MCF 10A (cell line): ENCODE data around the gene CHRNE. TPM values are rescaled to one million over a fixed set of nuclear protein-coding genes. Genes with fewer than 3 reads are reported as not detected.

Experiments
- BruUV-seq: library from RNA; stranded (reverse); fragments of 400-500 nt; replicated peaks from 2 replicates; lab custom pipeline; 2021; lab: Mats Ljungman, UMichigan
- CTCF ChIA-PET: fragments of 300-600 bp; sonication (Branson Sonifier 250); formaldehyde crosslinking; extraction: SDS; loops from one replicate; lab custom pipeline; 2021; ENCODE audit warnings: antibody characterized with exemption, inconsistent platforms; lab: Yijun Ruan, JAX
- POLR2A ChIA-PET: fragments of 300-600, 350-650 bp; sonication (Branson Sonifier 250); formaldehyde crosslinking; extraction: SDS; loops from one replicate; lab custom pipeline; 2020; ENCODE audit warnings: antibody characterized with exemption, inconsistent platforms; lab: Yijun Ruan, JAX
- DNase-seq: peaks from one replicate; pipeline ENCODE4 v3.0.0-alpha.2; 2018; ENCODE audit not compliant: unreplicated experiment
- H3K27ac Mint-ChIP-seq: one replicate; pipeline ENCODE4 v1.8.0; 2022; ENCODE audit warnings: mild to moderate bottlenecking, low read depth, mixed read lengths; ENCODE audit not compliant: unreplicated experiment
- H3K27me3 Mint-ChIP-seq: one replicate; pipeline ENCODE4 v1.8.0; 2022; ENCODE audit warnings: mixed read lengths; ENCODE audit not compliant: insufficient read depth, unreplicated experiment
- H3K36me3 Mint-ChIP-seq: one replicate; pipeline ENCODE4 v1.8.0; 2022; ENCODE audit warnings: mild to moderate bottlenecking, moderate library complexity, mixed read lengths; ENCODE audit not compliant: insufficient read depth, unreplicated experiment
- H3K4me1 Mint-ChIP-seq: one replicate; pipeline ENCODE4 v1.8.0; 2022; ENCODE audit warnings: mixed read lengths; ENCODE audit not compliant: insufficient read depth, unreplicated experiment
- H3K4me3 Mint-ChIP-seq: one replicate; pipeline ENCODE4 v1.8.0; 2022; ENCODE audit warnings: mild to moderate bottlenecking, moderate library complexity, mixed read lengths; ENCODE audit not compliant: unreplicated experiment
- H3K9me3 Mint-ChIP-seq: one replicate; pipeline ENCODE4 v1.8.0; 2022; ENCODE audit warnings: mixed read lengths; ENCODE audit not compliant: unreplicated experiment
- CTCF ChIP-seq: fragments of 200-600 bp; IDR thresholded peaks from one replicate; pipeline ENCODE4 v1.8.0; 2022; ENCODE audit warnings: antibody characterized with exemption, mild to moderate bottlenecking; ENCODE audit not compliant: unreplicated experiment
- intact Hi-C: fragments of 100-400 bp; cut with micrococcal nuclease; formaldehyde crosslinking; loops from 2 replicates; pipeline ENCODE4 v1.14.1; 2022
- total RNA-seq: library from RNA; stranded (reverse); gene quantifications from 2 replicates; pipeline ENCODE4 v1.2.3, GENCODE V29; 2022

Gene CHRNE
- total RNA-seq, 1 experiment from 2014 or later = not detected

- TSS peak; percentile 72 for BruUV-seq
- peaks cover 51% of the 10 kb centered on the region for H3K4me1 Mint-ChIP-seq
- intact Hi-C loops = loop anchor here (1.0 to 2.0 kb wide), 2 partner anchors 20 to 31 kb away; no protein-coding TSS in a partner anchor
- no peak for DNase-seq
- TF ChIP-seq CTCF = no peak
- CTCF ChIA-PET = interaction anchor here (0.5 to 3.0 kb wide), 9 partner anchors 8 to 229 kb away, joined by 3 to 24 read pairs (median 3); partner anchors contain the start of gene PFN1
- no peaks in the 10 kb centered on the region for H3K27me3 Mint-ChIP-seq
- peaks cover 64% of the 10 kb centered on the region for H3K36me3 Mint-ChIP-seq
- POLR2A ChIA-PET = interaction anchor here (0.6 to 21.5 kb wide), 26 partner anchors 9 to 1365 kb away, joined by 3 to 639 read pairs (median 6); partner anchors contain the start of genes ARRB2, CAMTA2, CHRNE and CYB5D2
- peak overlapping the region; percentile 98 for H3K27ac Mint-ChIP-seq
- peak overlapping the region; percentile 91 for H3K4me3 Mint-ChIP-seq
- no peaks in the 10 kb centered on the region for H3K9me3 Mint-ChIP-seq
Measured at GRCh38 chr17:4940555-4941318, 37.8 kb upstream of the CHRNE start.

- H3K9me3 Mint-ChIP-seq = no peaks in the 10 kb centered on the region
- H3K27me3 Mint-ChIP-seq = no peaks in the 10 kb centered on the region
- intact Hi-C loops = loop anchor here (1.0 to 2.0 kb wide), 2 partner anchors 19 to 31 kb away; no protein-coding TSS in a partner anchor
- POLR2A ChIA-PET = interaction anchor here (0.6 to 21.5 kb wide), 29 partner anchors 10 to 1366 kb away, joined by 3 to 639 read pairs (median 6); partner anchors contain the start of genes ARRB2, CAMTA2, CHRNE and CYB5D2
- H3K36me3 Mint-ChIP-seq = peaks cover 56% of the 10 kb centered on the region
- TF ChIP-seq CTCF = no peak
- peak within 1 kb of the TSS; percentile 98 for H3K27ac Mint-ChIP-seq
- H3K4me1 Mint-ChIP-seq = peaks cover 43% of the 10 kb centered on the region
- CTCF ChIA-PET = interaction anchor here (0.5 to 3.0 kb wide), 12 partner anchors 9 to 537 kb away, joined by 3 to 24 read pairs (median 3); partner anchors contain the start of gene PFN1
- H3K4me3 Mint-ChIP-seq = peak within 1 kb of the TSS; percentile 91
- no TSS peak for BruUV-seq
- DNase-seq = peak; percentile 99
Measured at GRCh38 chr17:4939796-4940554, 37.1 kb upstream of the CHRNE start, which contains the start of the genes RNF167 and SLC25A11. RNF167 (plus strand) TSS chr17:4940268; CDS start chr17:4940910, 642 bp downstream. SLC25A11 (minus strand) TSS chr17:4940046; CDS start chr17:4939910, 136 bp downstream.

GRCh38 chr17:4939546-4939795 lies 36.6 kb upstream of the CHRNE start:
- no peaks in the 10 kb centered on the region for H3K9me3 Mint-ChIP-seq
- peak overlapping the region; percentile 91 for H3K4me3 Mint-ChIP-seq
- ChIA-PET CTCF (interaction anchor here (0.7 to 3.0 kb wide), 8 partner anchors 9 to 536 kb away, joined by 3 to 24 read pairs (median 4); partner anchors contain the start of gene PFN1), POLR2A (interaction anchor here (0.7 to 21.5 kb wide), 23 partner anchors 10 to 480 kb away, joined by 3 to 639 read pairs (median 8); partner anchors contain the start of genes ARRB2, CAMTA2, CHRNE and ENO3)
- H3K36me3 Mint-ChIP-seq = peaks cover 51% of the 10 kb centered on the region
- H3K4me1 Mint-ChIP-seq = peaks cover 41% of the 10 kb centered on the region
- H3K27ac Mint-ChIP-seq = peak overlapping the region; percentile 98
- H3K27me3 Mint-ChIP-seq = no peaks in the 10 kb centered on the region
- DNase-seq = no peak
- BruUV-seq = no TSS peak
- TF ChIP-seq CTCF = no peak
- intact Hi-C loops = no loop called here
